GM12878 (cell line): ENCODE results near the gene PDE9A. TPM values are rescaled to one million over a fixed set of nuclear protein-coding genes. Genes with fewer than 3 reads are reported as not detected.
A peak's percentile ranks its signal among the peaks of the same experiment; 100 is the strongest.

ENCODE experiments used
- ATAC-seq: fragments of 200-7000 bp; cut with Tn5 transposase; 3 replicates; pipeline ENCODE4 v1.9.1; 2020; ENCODE audit warnings: mild to moderate bottlenecking, moderate library complexity
- BruUV-seq: library from RNA; stranded (reverse); fragments of 400-500 nt; replicated peaks from 2 replicates; lab custom pipeline; 2021; lab: Mats Ljungman, UMichigan
- CTCF ChIA-PET: fragments of 300-600 bp; sonication (Branson Sonifier 250); formaldehyde crosslinking; extraction: SDS; loops from one replicate; lab custom pipeline; 2021; ENCODE audit warnings: inconsistent platforms; lab: Yijun Ruan, JAX
- POLR2A ChIA-PET: fragments of 350-600 bp; formaldehyde crosslinking; extraction: SDS; loops from one replicate; lab custom pipeline; 2021; ENCODE audit warnings: inconsistent platforms; lab: Charles Lee
- RAD21 ChIA-PET: fragments of 300-600 bp; sonication (Branson Sonifier 250); formaldehyde crosslinking; loops from one replicate; lab custom pipeline; 2023; ENCODE audit warnings: antibody characterized with exemption; ENCODE audit not compliant: unreplicated experiment; lab: Charles Lee
- SMC1A ChIA-PET: fragments of 300-600 bp; sonication (Branson Sonifier 250); formaldehyde crosslinking; loops from one replicate; lab custom pipeline; 2023; ENCODE audit not compliant: unreplicated experiment, uncharacterized antibody; lab: Charles Lee
- DNase-seq: peaks from one replicate; pipeline ENCODE4 v3.0.0-alpha.2; 2011; ENCODE audit warnings: low read depth, low spot score
- FAIRE-seq: peaks from 3 replicates; lab custom pipeline; 2011; peaks lifted over from hg19 to GRCh38; lab: Jason Lieb, UNC
- H2AFZ ChIP-seq: 2 replicates; pipeline ENCODE4 v1.6.0; 2011; ENCODE audit warnings: low read depth, low read length, control low read depth; ENCODE audit not compliant: control insufficient read depth
- H3K27ac ChIP-seq: 2 replicates; pipeline ENCODE4 v1.5.1; 2011; ENCODE audit warnings: control low read depth; ENCODE audit not compliant: control insufficient read depth, insufficient read depth
- H3K27me3 ChIP-seq, 2 experiments: replicated peaks in 1 of 2; 2 replicates each; pipeline versions ENCODE4 v1.6.0 to v1.6.1; 2011; ENCODE audit warnings: low read length in 1 of 2; ENCODE audit not compliant: control insufficient read depth in 2 of 2, insufficient read depth in 2 of 2
- H3K36me3 ChIP-seq, 2 experiments: 2 replicates each; pipeline ENCODE4 v1.5.1; 2011; ENCODE audit warnings: low read length in 1 of 2; ENCODE audit not compliant: control insufficient read depth in 2 of 2, insufficient read depth in 2 of 2
- H3K4me1 ChIP-seq: 2 replicates; pipeline ENCODE4 v1.6.1; 2011; ENCODE audit warnings: mild to moderate bottlenecking, low read length, moderate library complexity, mixed read lengths; ENCODE audit not compliant: control insufficient read depth, insufficient read depth
- H3K4me2 ChIP-seq: 2 replicates; pipeline ENCODE4 v1.6.0; 2011; ENCODE audit warnings: control low read depth; ENCODE audit not compliant: control insufficient read depth, insufficient read depth
- H3K4me3 ChIP-seq: fragments of 200-600 bp; sonication (generic); 2 replicates; pipeline ENCODE4 v1.5.1; 2016
- H3K79me2 ChIP-seq: 2 replicates; pipeline ENCODE4 v1.6.0; 2011; ENCODE audit warnings: low read length; ENCODE audit not compliant: control insufficient read depth, insufficient read depth
- H3K9ac ChIP-seq: 2 replicates; pipeline ENCODE4 v1.8.0; 2011; ENCODE audit warnings: low read length, control low read depth, mixed read lengths; ENCODE audit not compliant: control insufficient read depth, insufficient read depth
- H3K9me3 ChIP-seq: replicated peaks from 3 replicates; pipeline ENCODE4 v1.5.1; 2011; ENCODE audit warnings: mild to moderate bottlenecking, low read length; ENCODE audit not compliant: control insufficient read depth, insufficient read depth
- H4K20me1 ChIP-seq: 2 replicates; pipeline ENCODE4 v1.6.0; 2011; ENCODE audit not compliant: control insufficient read depth, insufficient read depth
- CUX1 ChIP-seq: IDR thresholded peaks from 2 replicates; pipeline ENCODE4 v1.6.1; 2012; ENCODE audit warnings: improper control_type of control experiment, low read depth, low read length; ENCODE audit not compliant: insufficient replicate concordance
- ELK1 ChIP-seq: IDR thresholded peaks from 2 replicates; pipeline ENCODE4 v1.6.1; 2012; ENCODE audit warnings: low read depth, low read length, improper control_type of control experiment
- FOS ChIP-seq: IDR thresholded peaks from 3 replicates; pipeline ENCODE4 v1.6.1; 2011; ENCODE audit warnings: borderline replicate concordance; ENCODE audit not compliant: insufficient read length; ENCODE audit errors: extremely low read depth
- JUND ChIP-seq: IDR thresholded peaks from 2 replicates; pipeline ENCODE4 v1.6.1; 2012; ENCODE audit warnings: low read depth, mild to moderate bottlenecking, low read length, improper control_type of control experiment, moderate library complexity
- KAT2A ChIP-seq: conservative IDR thresholded peaks from 2 replicates; pipeline ENCODE4 v1.6.1; 2011; ENCODE audit warnings: low read depth, low read length; ENCODE audit not compliant: control insufficient read depth
- MTA3 ChIP-seq: IDR thresholded peaks from 2 replicates; pipeline ENCODE4 v1.6.1; 2012; ENCODE audit warnings: low read length, inconsistent platforms, borderline replicate concordance
- NFIC ChIP-seq: IDR thresholded peaks from 2 replicates; pipeline ENCODE4 v1.6.1; 2012; ENCODE audit warnings: low read depth, mild to moderate bottlenecking, inconsistent platforms, low read length, moderate library complexity
- NFXL1 ChIP-seq: fragments of 450-650 bp; IDR thresholded peaks from 2 replicates; pipeline ENCODE4 v1.6.1; 2017; ENCODE audit warnings: antibody characterized with exemption, mild to moderate bottlenecking, borderline replicate concordance
- POLR2AphosphoS2 ChIP-seq: IDR thresholded peaks from 2 replicates; pipeline ENCODE4 v1.6.1; 2011; ENCODE audit warnings: low read depth, mild to moderate bottlenecking, low read length, improper control_type of control experiment, moderate library complexity
- SMC3 ChIP-seq: IDR thresholded peaks from 2 replicates; pipeline ENCODE4 v1.6.1; 2011; ENCODE audit warnings: low read length, improper control_type of control experiment, borderline replicate concordance
- STAT1 ChIP-seq: fragments of 450-650 bp; conservative IDR thresholded peaks from 2 replicates; pipeline ENCODE4 v1.6.1; 2014; ENCODE audit warnings: antibody characterized with exemption, mild to moderate bottlenecking
- TARDBP ChIP-seq: IDR thresholded peaks from 2 replicates; pipeline ENCODE4 v1.6.1; 2016; ENCODE audit warnings: borderline replicate concordance
- TCF3 ChIP-seq: IDR thresholded peaks from 2 replicates; pipeline ENCODE4 v1.6.1; 2012; ENCODE audit warnings: low read depth, mild to moderate bottlenecking, low read length, borderline replicate concordance; ENCODE audit not compliant: insufficient read depth
- ZBED1 ChIP-seq: IDR thresholded peaks from 2 replicates; pipeline ENCODE4 v1.6.1; 2016; ENCODE audit warnings: borderline replicate concordance
- ZBTB33 ChIP-seq: fragments of 450-650 bp; IDR thresholded peaks from 2 replicates; pipeline ENCODE4 v1.6.1; 2017; ENCODE audit warnings: mild to moderate bottlenecking
- WGBS: methylation state at CpG from one replicate; pipeline ENCODE4 v1.1.6; 2016; ENCODE audit warnings: low lambda C conversion rate; ENCODE audit not compliant: insufficient replicate concordance, insufficient coverage; ENCODE audit errors: missing lambda C conversion rate; 5-methylcytosine and 5-hydroxymethylcytosine counted together
- in situ Hi-C: fragments of 300-500 bp; cut with MboI; formaldehyde crosslinking; loops from 9 replicates; pipeline ENCODE4 v1.14.3; 2018; ENCODE audit warnings: mixed read lengths
- intact Hi-C: fragments of 100-400 bp; cut with micrococcal nuclease; formaldehyde crosslinking; loops from one replicate; pipeline ENCODE4 v1.14.2; 2022; ENCODE audit not compliant: unreplicated experiment
- polyA plus RNA-seq, 11 experiments: library from polyadenylated mRNA; depleted of rRNA in 4 of 11; unstranded in 6 of 11; stranded (reverse) in 5 of 11; fragments of >200 nt; fragmentation: Nextera tagmentation in 4 of 11; fragmentation: Illumina TruSeq in 1 of 11; extraction: Ambion mirVana in 4 of 11; extraction: Trizol in 1 of 11; gene quantifications; 1 replicate in 1 of 11; 2 replicates in 10 of 11; pipeline versions ENCODE4 v1.2.1 to v1.2.3, GENCODE V29; 2011 to 2016; ENCODE audit warnings: inconsistent platforms in 2 of 11, missing spikeins in 2 of 11, low read depth in 1 of 11
- total RNA-seq, 4 experiments: library from RNA; depleted of rRNA in 3 of 4; stranded (reverse); fragments of >200 nt in 3 of 4; fragmentation: Illumina TruSeq in 1 of 4; extraction: Trizol in 1 of 4; gene quantifications; 2 replicates each; pipeline versions ENCODE4 v1.2.1 to v1.2.3, GENCODE V29; 2013 to 2021

Gene PDE9A
- total and polyA plus RNA-seq, 10 of the 15 experiments (the other 5 are each of a cell fraction or from before 2014, with no cell fraction given) = 0.08 to 0.45 (median 0.20) TPM; not detected in 1

DNA sequence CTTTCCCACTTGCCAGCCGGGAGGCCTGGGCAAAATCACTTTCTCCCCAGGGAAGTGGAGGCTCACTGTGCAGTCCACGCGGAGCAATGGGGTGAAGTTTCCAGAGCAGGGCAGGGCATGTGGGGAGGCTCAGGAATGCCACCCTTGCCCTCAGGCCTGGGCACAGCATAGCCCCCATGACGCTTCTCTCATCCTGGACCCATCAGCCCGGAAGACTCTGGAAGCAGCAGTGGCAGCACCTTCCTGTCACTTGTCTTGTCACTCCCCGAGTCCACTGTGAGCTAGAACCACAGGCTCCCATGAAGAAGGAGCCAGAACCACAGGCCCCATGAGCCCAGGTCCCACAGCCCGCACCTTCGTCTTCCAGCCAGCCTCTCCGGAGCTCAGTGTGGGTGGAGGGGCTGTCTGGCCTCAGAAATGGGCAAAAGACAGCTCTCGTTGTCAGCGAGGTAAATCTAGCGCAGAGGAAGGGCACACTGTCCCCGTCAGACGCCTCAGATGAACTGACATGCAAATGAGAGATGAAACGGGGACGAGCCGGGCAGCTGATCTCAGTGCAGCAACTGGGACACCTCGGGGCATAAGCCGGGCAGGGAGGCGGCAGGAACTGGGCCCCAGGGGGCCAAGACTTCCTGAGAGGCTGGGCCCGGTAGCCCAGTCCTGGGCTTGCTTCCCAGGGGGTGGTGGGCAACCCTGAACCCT, 6.1 kb downstream of the PDE9A start (continued):
- no peak for TF ChIP-seq POLR2AphosphoS2
- TF ChIP-seq KAT2A = no peak
- no peak for TF ChIP-seq NFXL1

DNA sequence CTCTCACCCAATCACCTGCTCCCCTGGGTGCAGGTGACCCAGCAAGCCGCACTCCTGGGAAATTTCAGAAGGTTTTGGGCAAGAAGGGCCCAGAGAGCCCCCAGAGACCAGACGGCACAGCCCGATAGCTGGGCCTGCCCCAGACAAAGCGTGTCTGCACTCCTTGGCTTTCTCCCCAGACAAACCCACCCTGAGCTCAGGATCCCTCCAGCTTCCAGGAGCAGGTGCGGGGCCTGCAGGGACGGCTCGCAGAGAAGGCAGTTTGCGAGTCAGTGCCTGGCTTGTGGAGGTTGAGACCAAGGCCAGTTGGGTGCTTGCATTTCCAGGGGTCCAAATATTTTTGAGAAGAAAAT, 6.7 kb downstream of the PDE9A start:
- ChIA-PET POLR2A (no interaction called here), RAD21 (no interaction called here), SMC1A (no interaction called here), CTCF (interaction anchor here (0.6 kb wide), 1 partner anchor 350 kb away, joined by 3 read pairs; no protein-coding TSS in a partner anchor)
- Histone ChIP-seq H3K27ac (no peak overlapping the region), H3K4me3 (no peak overlapping the region), H3K4me2 (0 out of 2 replicates have a peak overlapping the region, but pooled peaks have one; percentile 25), H2AFZ (no peak overlapping the region), H3K36me3 (no peaks in the 10 kb centered on the region), H3K9me3 (no peaks in the 10 kb centered on the region), H3K4me1 (peaks cover 17% of the 10 kb centered on the region), H4K20me1 (no peaks in the 10 kb centered on the region), H3K27me3 (peaks cover 3 to 19% of the 10 kb centered on the region in 2 experiments), H3K79me2 (no peaks in the 10 kb centered on the region), H3K9ac (no peak overlapping the region)
- 14% methylated on average over 8 of the region's 8 CpGs for WGBS
- FAIRE-seq (no peak), ATAC-seq (no peak), DNase-seq (no peak)
- no TSS peak for BruUV-seq
- intact Hi-C loops (no loop called here), in situ Hi-C loops (no loop called here)
- TF ChIP-seq FOS (no peak), ZBTB33 (no peak), SMC3 (no peak), JUND (no peak), ELK1 (no peak), MTA3 (no peak), TARDBP (no peak), STAT1 (no peak), TCF3 (no peak), NFIC (no peak), ZBED1 (no peak), CUX1 (no peak), NFXL1 (no peak)
